GM19035 (cell line): ENCODE results near the gene CACFD1.

Experiments used
- ATAC-seq: cut with Tn5 transposase; IDR thresholded peaks from one replicate; pipeline ENCODE4 v1.9.1; 2021; ENCODE audit not compliant: unreplicated experiment

Gene CACFD1

GRCh38 chr9:133463864-133464615 lies 4.3 kb downstream of the CACFD1 start:
- no peak for ATAC-seq

- ATAC-seq, result no peak
These were observed 4.9 kb downstream of the CACFD1 start for GRCh38 chr9:133464638-133465037.

GRCh38 chr9:133465984-133466383 lies 6.2 kb downstream of the CACFD1 start:
- no peak for ATAC-seq

GRCh38 chr9:133467101-133467500 lies 7.3 kb downstream of the CACFD1 start:
- ATAC-seq, result no peak

GRCh38 chr9:133468374-133468773 lies 8.6 kb downstream of the CACFD1 start:
- no peak for ATAC-seq

- no peak for ATAC-seq
These were observed 9.1 kb downstream of the CACFD1 start for GRCh38 chr9:133468777-133469421.

- no peak for ATAC-seq
These were observed 10.7 kb downstream of the CACFD1 start for GRCh38 chr9:133470427-133470924.

- ATAC-seq, result no peak
These were observed 11.2 kb downstream of the CACFD1 start for GRCh38 chr9:133470988-133471387.

GRCh38 chr9:133471551-133472276 lies 11.9 kb downstream of the CACFD1 start:
- no peak for ATAC-seq

- no peak for ATAC-seq
These were observed 12.5 kb downstream of the CACFD1 start for GRCh38 chr9:133472277-133472645.

- ATAC-seq, result no peak
These were observed 13.1 kb downstream of the CACFD1 start for GRCh38 chr9:133472753-133473378.

GRCh38 chr9:133473743-133474142 lies 14.0 kb downstream of the CACFD1 start:
- no peak for ATAC-seq

- no peak for ATAC-seq
These were observed 14.4 kb downstream of the CACFD1 start for GRCh38 chr9:133474215-133474614.

- no peak for ATAC-seq
These were observed 15.1 kb downstream of the CACFD1 start for GRCh38 chr9:133474853-133475252.

GRCh38 chr9:133475292-133476012 lies 15.7 kb downstream of the CACFD1 start:
- no peak for ATAC-seq

GRCh38 chr9:133476036-133476931 lies 16.5 kb downstream of the CACFD1 start:
- no peak for ATAC-seq

GRCh38 chr9:133476941-133477340 lies 17.2 kb downstream of the CACFD1 start:
- ATAC-seq, result no peak

- no peak for ATAC-seq
These were observed 17.7 kb downstream of the CACFD1 start for GRCh38 chr9:133477461-133477860.

- peak; percentile 44 for ATAC-seq
These were observed 18.4 kb downstream of the CACFD1 start for GRCh38 chr9:133477992-133478850.
